HepG2 (cell line): ENCODE measurements around the gene SLCO1C1. TPM values are rescaled to one million over a fixed set of nuclear protein-coding genes. Genes with fewer than 3 reads are reported as not detected.

Experiments used
- ATAD3A ChIP-seq: sonication (generic); formaldehyde crosslinking; IDR thresholded peaks from 2 replicates; pipeline ENCODE4 v1.4.0; 2020; ENCODE audit warnings: missing genetic modification reagents
- CEBPB ChIP-seq: IDR thresholded peaks from 2 replicates; pipeline ENCODE4 v1.6.1; 2011; ENCODE audit warnings: low read depth, low read length, improper control_type of control experiment, borderline replicate concordance
- CHD2 ChIP-seq: IDR thresholded peaks from 2 replicates; pipeline ENCODE4 v1.6.1; 2011; ENCODE audit warnings: low read depth, low read length, improper control_type of control experiment
- CREM ChIP-seq, 2 experiments: sonication (generic) in 1 of 2; formaldehyde crosslinking in 1 of 2; IDR thresholded peaks; 2 replicates each; pipeline versions ENCODE4 v1.4.0 to v1.6.1; 2016 to 2020; ENCODE audit warnings: antibody characterized with exemption in 1 of 2, mild to moderate bottlenecking in 1 of 2, missing genetic modification reagents in 1 of 2
- EP300 ChIP-seq, 3 experiments: sonication (generic) in 1 of 3; formaldehyde crosslinking in 1 of 3; IDR thresholded peaks; 2 replicates each; pipeline versions ENCODE4 v1.5.1 to v1.6.1; 2011 to 2020; ENCODE audit warnings: low read depth in 2 of 3, low read length in 2 of 3, borderline replicate concordance in 1 of 3, improper control_type of control experiment in 1 of 3, mild to moderate bottlenecking in 1 of 3, missing genetic modification reagents in 1 of 3, moderate library complexity in 1 of 3
- FOXK1 ChIP-seq: sonication (generic); formaldehyde crosslinking; IDR thresholded peaks from 2 replicates; pipeline ENCODE4 v1.4.0; 2020; ENCODE audit warnings: low read depth, missing genetic modification reagents, borderline replicate concordance
- HDAC1 ChIP-seq: sonication (generic); formaldehyde crosslinking; IDR thresholded peaks from 2 replicates; pipeline ENCODE4 v1.5.1; 2020; ENCODE audit warnings: mild to moderate bottlenecking, missing genetic modification reagents
- KLF12 ChIP-seq: sonication (generic); formaldehyde crosslinking; IDR thresholded peaks from 2 replicates; pipeline ENCODE4 v1.4.0; 2020; ENCODE audit warnings: missing genetic modification reagents, borderline replicate concordance
- MEF2D ChIP-seq: sonication (generic); formaldehyde crosslinking; IDR thresholded peaks from 2 replicates; pipeline ENCODE4 v1.5.1; 2020; ENCODE audit warnings: mild to moderate bottlenecking, missing genetic modification reagents
- MZF1 ChIP-seq: sonication (generic); formaldehyde crosslinking; IDR thresholded peaks from 2 replicates; pipeline ENCODE4 v1.8.1; 2023; ENCODE audit warnings: mild to moderate bottlenecking, missing genetic modification reagents, borderline replicate concordance
- THAP11 ChIP-seq: IDR thresholded peaks from 2 replicates; pipeline ENCODE4 v1.6.1; 2016; ENCODE audit warnings: missing biosample characterization, missing genetic modification reagents
- TP53 ChIP-seq: sonication (generic); formaldehyde crosslinking; conservative IDR thresholded peaks from 2 replicates; pipeline ENCODE4 v1.4.0; 2020; ENCODE audit warnings: missing genetic modification reagents
- U2AF1 ChIP-seq: fragments of 200-400 bp; formaldehyde crosslinking; optimal IDR thresholded peaks from 2 replicates; pipeline ENCODE3; 2017; ENCODE audit warnings: mild to moderate bottlenecking, low read depth, low read length
- ZBTB43 ChIP-seq: sonication (generic); formaldehyde crosslinking; conservative IDR thresholded peaks from 2 replicates; pipeline ENCODE4 v1.4.0; 2020; ENCODE audit warnings: missing genetic modification reagents
- ZBTB44 ChIP-seq: sonication (generic); formaldehyde crosslinking; IDR thresholded peaks from 2 replicates; pipeline ENCODE4 v1.4.0; 2020; ENCODE audit warnings: missing genetic modification reagents
- ZFP1 ChIP-seq: IDR thresholded peaks from 2 replicates; pipeline ENCODE4 v1.6.1; 2016
- ZNF138 ChIP-seq: sonication (generic); formaldehyde crosslinking; IDR thresholded peaks from 2 replicates; pipeline ENCODE4 v1.5.0; 2020; ENCODE audit warnings: mild to moderate bottlenecking, low read depth, missing genetic modification reagents
- ZNF263 ChIP-seq: sonication (generic); formaldehyde crosslinking; IDR thresholded peaks from 2 replicates; pipeline ENCODE4 v1.4.0; 2020; ENCODE audit warnings: missing genetic modification reagents
- ZNF331 ChIP-seq: sonication (generic); formaldehyde crosslinking; IDR thresholded peaks from 2 replicates; pipeline ENCODE4 v1.4.0; 2020; ENCODE audit warnings: missing genetic modification reagents
- ZNF607 ChIP-seq: sonication (generic); formaldehyde crosslinking; IDR thresholded peaks from 2 replicates; pipeline ENCODE4 v1.5.1; 2020; ENCODE audit warnings: missing genetic modification reagents, mild to moderate bottlenecking, borderline replicate concordance
- ZNF614 ChIP-seq: IDR thresholded peaks from 2 replicates; pipeline ENCODE4 v1.6.1; 2018; ENCODE audit warnings: missing biosample characterization, missing genetic modification reagents, inconsistent platforms, borderline replicate concordance
- ZNF878 ChIP-seq: sonication (generic); formaldehyde crosslinking; IDR thresholded peaks from 2 replicates; pipeline ENCODE4 v1.8.1; 2023; ENCODE audit warnings: mild to moderate bottlenecking, missing genetic modification reagents, moderate library complexity
- ZSCAN29 ChIP-seq: sonication (generic); formaldehyde crosslinking; conservative IDR thresholded peaks from 2 replicates; pipeline ENCODE4 v1.4.0; 2020; ENCODE audit warnings: mild to moderate bottlenecking, missing genetic modification reagents
- ZSCAN5A ChIP-seq: sonication (generic); formaldehyde crosslinking; IDR thresholded peaks from 2 replicates; pipeline ENCODE4 v1.8.0; 2022; ENCODE audit warnings: mild to moderate bottlenecking, missing genetic modification reagents, borderline replicate concordance
- polyA plus RNA-seq, 8 experiments: library from polyadenylated mRNA; depleted of rRNA in 3 of 8; stranded (reverse) in 7 of 8; unstranded in 1 of 8; fragments of >200 nt; fragmentation: Illumina TruSeq in 4 of 8; extraction: Trizol in 4 of 8; gene quantifications; 2 replicates each; pipeline versions ENCODE4 v1.2.1 to v1.2.3, GENCODE V29; 2011 to 2016; ENCODE audit warnings: low read depth in 4 of 8, missing spikeins in 1 of 8, mixed read lengths in 1 of 8; ENCODE audit not compliant: insufficient read depth in 1 of 8
- total RNA-seq, 5 experiments: library from RNA; depleted of rRNA; stranded (reverse); fragments of >200 nt; fragmentation: Illumina TruSeq; extraction: Trizol; gene quantifications; 2 replicates each; pipeline ENCODE4 v1.2.3, GENCODE V29; 2016; ENCODE audit warnings: low read depth in 1 of 5

Gene SLCO1C1
- total and polyA plus RNA-seq, 2 of the 13 experiments (the other 11 are each of a cell fraction or from before 2014, with no cell fraction given) = not detected

GRCh38 chr12:20656600-20656999 lies 38.5 kb upstream of the SLCO1C1 start (continued):
- TF ChIP-seq FOXK1 = 0 out of 2 replicates have a peak, but pooled peaks have one; percentile 18
- TF ChIP-seq ZNF878 (CRISPR knock-in tag) = no peak
- TF ChIP-seq ZNF138 (CRISPR knock-in tag) = no peak
- TF ChIP-seq ZNF331 = peak; percentile 55
- TF ChIP-seq EP300 (IDR thresholded peaks at IDR 0.05; ENCODE audit: low read depth in 2 of 2, low read length in 2 of 2) = peak in 1 of 2 experiments; percentile 91; a peak in 2 of 4 replicates
- TF ChIP-seq EP300 (CRISPR knock-in tag; IDR thresholded peaks at IDR 0.05; ENCODE audit: borderline replicate concordance) = peak; percentile 71; the same call in 1 of the 2 replicates
- no peak for TF ChIP-seq MZF1 (CRISPR knock-in tag)
- TF ChIP-seq CHD2 = no peak
- TF ChIP-seq MEF2D (CRISPR knock-in tag) = no peak
- peak; percentile 56 for TF ChIP-seq HDAC1 (CRISPR knock-in tag)
- no peak for TF ChIP-seq ZNF607 (CRISPR knock-in tag)
- no peak for TF ChIP-seq ZSCAN29
- TF ChIP-seq TP53 = no peak
- TF ChIP-seq ZBTB43 (CRISPR knock-in tag) = 0 out of 2 replicates have a peak, but pooled peaks have one; percentile 64
- TF ChIP-seq U2AF1 = no peak
- peak; percentile 53; the same call in 1 of the 2 replicates for TF ChIP-seq THAP11 (CRISPR knock-in tag)
- peak; percentile 76 for TF ChIP-seq CREM (IDR thresholded peaks at IDR 0.05)
- no peak for TF ChIP-seq CREM (CRISPR knock-in tag; IDR thresholded peaks at IDR 0.05)
- peak; percentile 35; the same call in 1 of the 2 replicates for TF ChIP-seq ZSCAN5A (CRISPR knock-in tag)
- TF ChIP-seq CEBPB = no peak
- TF ChIP-seq ZNF614 (CRISPR knock-in tag) = peak; percentile 70; the same call in 1 of the 2 replicates
- peak; percentile 52; the same call in 1 of the 2 replicates for TF ChIP-seq ZFP1 (CRISPR knock-in tag)
- TF ChIP-seq ZNF263 (CRISPR knock-in tag) = no peak
- TF ChIP-seq KLF12 (CRISPR knock-in tag) = no peak
- TF ChIP-seq ZBTB44 (CRISPR knock-in tag) = no peak
- no peak for TF ChIP-seq ATAD3A (CRISPR knock-in tag)
